MM.1S (cell line): ENCODE measurements around the gene ASMT.

Experiments used
- DNase-seq: peaks from one replicate; pipeline ENCODE4 v3.0.0-alpha.2; 2015
- H2AFZ ChIP-seq: fragments of 300-600 bp; sonication (generic); 2 replicates; pipeline ENCODE4 v1.6.0; 2016; ENCODE audit warnings: antibody characterized with exemption, low read length
- H3F3A ChIP-seq: fragments of 300-600 bp; sonication (generic); 2 replicates; pipeline ENCODE4 v1.6.1; 2016; ENCODE audit warnings: mild to moderate bottlenecking, antibody characterized with exemption, low read length, moderate library complexity, mixed read lengths; ENCODE audit not compliant: insufficient read depth
- H3K27ac ChIP-seq: fragments of 300-600 bp; sonication (generic); 2 replicates; pipeline ENCODE4 v1.5.1; 2016; ENCODE audit warnings: mild to moderate bottlenecking, low read length
- H3K27me3 ChIP-seq: fragments of 300-600 bp; sonication (generic); replicated peaks from 2 replicates; pipeline ENCODE4 v1.6.0; 2016; ENCODE audit warnings: low read length; ENCODE audit not compliant: insufficient read depth
- H3K36me3 ChIP-seq: fragments of 300-600 bp; sonication (generic); replicated peaks from 2 replicates; pipeline ENCODE4 v1.6.1; 2016; ENCODE audit warnings: mild to moderate bottlenecking, low read length, mixed read lengths; ENCODE audit not compliant: insufficient read depth
- H3K4me1 ChIP-seq: fragments of 300-600 bp; sonication (generic); 2 replicates; pipeline ENCODE4 v1.6.1; 2016; ENCODE audit warnings: low read length, mixed read lengths
- H3K4me2 ChIP-seq: fragments of 300-600 bp; sonication (generic); 2 replicates; pipeline ENCODE4 v1.6.0; 2016; ENCODE audit warnings: low read depth, low read length
- H3K4me3 ChIP-seq: fragments of 300-600 bp; sonication (generic); 2 replicates; pipeline ENCODE4 v1.5.1; 2016; ENCODE audit warnings: low read length, mixed read lengths
- H3K79me2 ChIP-seq: fragments of 300-600 bp; sonication (generic); 2 replicates; pipeline ENCODE4 v1.6.1; 2016; ENCODE audit warnings: mixed run types, low read length, mixed read lengths
- H3K9ac ChIP-seq: fragments of 300-600 bp; sonication (generic); 2 replicates; pipeline ENCODE4 v1.6.1; 2016; ENCODE audit warnings: low read length, mixed read lengths
- H3K9me2 ChIP-seq: fragments of 300-600 bp; sonication (generic); replicated peaks from 2 replicates; pipeline ENCODE4 v1.6.1; 2016; ENCODE audit warnings: mild to moderate bottlenecking, low read length, mixed read lengths; ENCODE audit not compliant: insufficient read depth
- H3K9me3 ChIP-seq: fragments of 300-600 bp; sonication (generic); replicated peaks from 2 replicates; pipeline ENCODE4 v1.6.1; 2016; ENCODE audit warnings: mild to moderate bottlenecking, low read length, mixed read lengths; ENCODE audit not compliant: insufficient read depth
- H4K20me1 ChIP-seq: fragments of 300-600 bp; sonication (generic); 2 replicates; pipeline ENCODE4 v1.6.1; 2016; ENCODE audit warnings: mild to moderate bottlenecking, low read length, moderate library complexity, mixed read lengths; ENCODE audit not compliant: insufficient read depth
- EZH2 ChIP-seq: fragments of 300-600 bp; sonication (generic); optimal IDR thresholded peaks from 2 replicates; pipeline ENCODE3; 2017; ENCODE audit warnings: low read depth, mild to moderate bottlenecking, antibody characterized with exemption, low read length, mixed read lengths
- EZH2phosphoT487 ChIP-seq: fragments of 300-600 bp; sonication (generic); IDR thresholded peaks from 2 replicates; pipeline ENCODE4 v1.6.1; 2018; ENCODE audit warnings: antibody characterized with exemption, low read length
- TF ChIP-seq, protein P1 (sequence below): fragments of 300-600 bp; sonication (generic); IDR thresholded peaks from 2 replicates; pipeline ENCODE4 v1.5.1; 2016; ENCODE audit warnings: antibody characterized with exemption, low read length, mixed read lengths

Gene ASMT

DNA sequence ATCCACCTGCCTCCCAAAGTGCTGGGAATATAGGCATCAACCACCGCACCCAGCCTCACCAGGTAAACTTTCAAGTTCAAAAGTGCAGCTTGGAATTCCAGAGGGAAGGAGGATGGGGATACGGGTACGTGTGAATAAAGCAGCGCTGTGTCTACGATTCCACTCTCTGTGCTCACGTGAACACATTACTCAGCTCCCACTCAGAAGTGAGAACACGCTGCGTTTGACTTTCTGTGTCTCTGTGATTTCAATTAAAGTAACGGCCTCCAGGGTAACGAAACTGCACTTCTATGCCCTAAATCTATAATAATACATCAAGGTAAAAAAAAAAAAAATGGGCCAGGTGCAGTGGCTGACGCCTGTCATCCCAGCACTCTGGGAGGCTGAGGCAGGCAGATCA is 8.4 kb upstream of the ASMT start:
- no peak overlapping the region for H3K9ac ChIP-seq
- H3K4me2 ChIP-seq: no peak overlapping the region
- H3K27ac ChIP-seq: no peak overlapping the region
- no peaks in the 10 kb centered on the region for H3F3A ChIP-seq
- H4K20me1 ChIP-seq: no peaks in the 10 kb centered on the region
- TF ChIP-seq, protein P1, sequence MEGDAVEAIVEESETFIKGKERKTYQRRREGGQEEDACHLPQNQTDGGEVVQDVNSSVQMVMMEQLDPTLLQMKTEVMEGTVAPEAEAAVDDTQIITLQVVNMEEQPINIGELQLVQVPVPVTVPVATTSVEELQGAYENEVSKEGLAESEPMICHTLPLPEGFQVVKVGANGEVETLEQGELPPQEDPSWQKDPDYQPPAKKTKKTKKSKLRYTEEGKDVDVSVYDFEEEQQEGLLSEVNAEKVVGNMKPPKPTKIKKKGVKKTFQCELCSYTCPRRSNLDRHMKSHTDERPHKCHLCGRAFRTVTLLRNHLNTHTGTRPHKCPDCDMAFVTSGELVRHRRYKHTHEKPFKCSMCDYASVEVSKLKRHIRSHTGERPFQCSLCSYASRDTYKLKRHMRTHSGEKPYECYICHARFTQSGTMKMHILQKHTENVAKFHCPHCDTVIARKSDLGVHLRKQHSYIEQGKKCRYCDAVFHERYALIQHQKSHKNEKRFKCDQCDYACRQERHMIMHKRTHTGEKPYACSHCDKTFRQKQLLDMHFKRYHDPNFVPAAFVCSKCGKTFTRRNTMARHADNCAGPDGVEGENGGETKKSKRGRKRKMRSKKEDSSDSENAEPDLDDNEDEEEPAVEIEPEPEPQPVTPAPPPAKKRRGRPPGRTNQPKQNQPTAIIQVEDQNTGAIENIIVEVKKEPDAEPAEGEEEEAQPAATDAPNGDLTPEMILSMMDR: no peak
- no peak for TF ChIP-seq EZH2phosphoT487
- no peak for TF ChIP-seq EZH2
- DNase-seq: no peak
- H2AFZ ChIP-seq: no peak overlapping the region
- H3K79me2 ChIP-seq: no peaks in the 10 kb centered on the region
- no peaks in the 10 kb centered on the region for H3K36me3 ChIP-seq
- H3K9me2 ChIP-seq: no peaks in the 10 kb centered on the region
- H3K27me3 ChIP-seq: no peaks in the 10 kb centered on the region
- H3K4me3 ChIP-seq: no peak overlapping the region
- no peaks in the 10 kb centered on the region for H3K9me3 ChIP-seq
- H3K4me1 ChIP-seq: no peaks in the 10 kb centered on the region

- DNase-seq: no peak
- no peaks in the 10 kb centered on the region for H3K9me2 ChIP-seq
- no peaks in the 10 kb centered on the region for H3K79me2 ChIP-seq
- H3K4me1 ChIP-seq: no peaks in the 10 kb centered on the region
- H3K4me3 ChIP-seq: no peak overlapping the region
- H3K27me3 ChIP-seq: no peaks in the 10 kb centered on the region
- H3F3A ChIP-seq: no peaks in the 10 kb centered on the region
- H3K9me3 ChIP-seq: no peaks in the 10 kb centered on the region
- no peak overlapping the region for H3K9ac ChIP-seq
- H3K27ac ChIP-seq: no peak overlapping the region
- TF ChIP-seq EZH2 (no peak), EZH2phosphoT487 (no peak)
- TF ChIP-seq, protein P1: no peak
- no peaks in the 10 kb centered on the region for H3K36me3 ChIP-seq
- H4K20me1 ChIP-seq: no peaks in the 10 kb centered on the region
- H3K4me2 ChIP-seq: no peak overlapping the region
- no peak overlapping the region for H2AFZ ChIP-seq
These were observed 5.5 kb upstream of the ASMT start for GRCh38 chrX:1609311-1609710.

DNA sequence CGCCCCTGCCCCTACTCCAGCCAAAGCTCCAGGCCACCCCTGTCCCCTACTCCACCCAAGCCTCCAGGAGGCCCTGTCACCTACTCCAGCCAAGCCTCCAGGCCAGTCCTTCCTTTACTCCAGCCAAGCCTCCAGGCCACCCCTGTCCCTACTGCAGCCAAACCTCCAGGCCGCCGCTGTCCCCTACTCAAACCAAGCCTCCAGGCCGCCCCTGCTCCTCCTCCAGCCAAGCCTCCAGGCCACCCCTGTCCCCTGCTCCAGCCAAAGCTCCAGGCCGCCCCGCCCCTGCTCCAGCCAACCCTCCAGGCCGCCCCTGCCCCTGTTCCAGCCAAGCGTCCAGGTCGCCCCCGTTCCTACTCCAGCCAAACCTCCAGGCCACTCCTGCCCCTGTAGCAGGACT is 5.1 kb upstream of the ASMT start:
- Histone ChIP-seq H2AFZ (no peak overlapping the region), H3K9me2 (no peaks in the 10 kb centered on the region), H3K9ac (no peak overlapping the region), H3K4me2 (no peak overlapping the region), H3F3A (no peaks in the 10 kb centered on the region), H3K4me1 (no peaks in the 10 kb centered on the region), H3K27ac (no peak overlapping the region), H4K20me1 (no peaks in the 10 kb centered on the region), H3K9me3 (no peaks in the 10 kb centered on the region), H3K36me3 (no peaks in the 10 kb centered on the region), H3K79me2 (no peaks in the 10 kb centered on the region), H3K4me3 (no peak overlapping the region), H3K27me3 (no peaks in the 10 kb centered on the region)
- TF ChIP-seq EZH2phosphoT487 (no peak), EZH2 (no peak)
- TF ChIP-seq, protein P1: no peak
- DNase-seq: no peak
